ENCODE data around the gene PML.

Gene PML

GRCh38 chr15:74046275-74046674 lies 51.8 kb downstream of the PML start:
- no peak for ATAC-seq
- TF ChIP-seq RARB (CRISPR knock-in tag; IDR thresholded peaks at IDR 0.05) (no peak), ZNF565 (CRISPR knock-in tag; conservative IDR thresholded peaks at IDR 0.05; ENCODE audit: low read depth) (no peak), ZFP30 (CRISPR knock-in tag; IDR thresholded peaks at IDR 0.05) (no peak), BACH2 (CRISPR knock-in tag; IDR thresholded peaks at IDR 0.05; ENCODE audit: borderline replicate concordance) (no peak), ARNTL (CRISPR knock-in tag; IDR thresholded peaks at IDR 0.05; ENCODE audit: borderline replicate concordance, low read depth) (no peak), ZNF8 (CRISPR knock-in tag; IDR thresholded peaks at IDR 0.05) (no peak), PATZ1 (CRISPR knock-in tag; IDR thresholded peaks at IDR 0.05; ENCODE audit: borderline replicate concordance) (no peak), TCF4 (CRISPR knock-in tag; IDR thresholded peaks at IDR 0.05; ENCODE audit: borderline replicate concordance) (no peak), ESRRG (CRISPR knock-in tag; IDR thresholded peaks at IDR 0.05) (no peak), GLIS3 (CRISPR knock-in tag; IDR thresholded peaks at IDR 0.05) (no peak), CSRNP3 (CRISPR knock-in tag; IDR thresholded peaks at IDR 0.05) (no peak), SNAI2 (CRISPR knock-in tag; IDR thresholded peaks at IDR 0.05) (no peak), ISL1 (CRISPR knock-in tag; IDR thresholded peaks at IDR 0.05) (no peak), ZC3H10 (CRISPR knock-in tag; IDR thresholded peaks at IDR 0.05) (no peak), PPARA (CRISPR knock-in tag; IDR thresholded peaks at IDR 0.05; ENCODE audit: borderline replicate concordance) (no peak), ZFP3 (CRISPR knock-in tag; IDR thresholded peaks at IDR 0.05) (no peak)
- TF ChIP-seq, protein P1, sequence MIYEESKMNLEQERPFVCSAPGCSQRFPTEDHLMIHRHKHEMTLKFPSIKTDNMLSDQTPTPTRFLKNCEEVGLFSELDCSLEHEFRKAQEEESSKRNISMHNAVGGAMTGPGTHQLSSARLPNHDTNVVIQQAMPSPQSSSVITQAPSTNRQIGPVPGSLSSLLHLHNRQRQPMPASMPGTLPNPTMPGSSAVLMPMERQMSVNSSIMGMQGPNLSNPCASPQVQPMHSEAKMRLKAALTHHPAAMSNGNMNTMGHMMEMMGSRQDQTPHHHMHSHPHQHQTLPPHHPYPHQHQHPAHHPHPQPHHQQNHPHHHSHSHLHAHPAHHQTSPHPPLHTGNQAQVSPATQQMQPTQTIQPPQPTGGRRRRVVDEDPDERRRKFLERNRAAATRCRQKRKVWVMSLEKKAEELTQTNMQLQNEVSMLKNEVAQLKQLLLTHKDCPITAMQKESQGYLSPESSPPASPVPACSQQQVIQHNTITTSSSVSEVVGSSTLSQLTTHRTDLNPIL (CRISPR knock-in tag; IDR thresholded peaks at IDR 0.05; ENCODE audit: low read depth), result no peak
- TF ChIP-seq, protein P2, sequence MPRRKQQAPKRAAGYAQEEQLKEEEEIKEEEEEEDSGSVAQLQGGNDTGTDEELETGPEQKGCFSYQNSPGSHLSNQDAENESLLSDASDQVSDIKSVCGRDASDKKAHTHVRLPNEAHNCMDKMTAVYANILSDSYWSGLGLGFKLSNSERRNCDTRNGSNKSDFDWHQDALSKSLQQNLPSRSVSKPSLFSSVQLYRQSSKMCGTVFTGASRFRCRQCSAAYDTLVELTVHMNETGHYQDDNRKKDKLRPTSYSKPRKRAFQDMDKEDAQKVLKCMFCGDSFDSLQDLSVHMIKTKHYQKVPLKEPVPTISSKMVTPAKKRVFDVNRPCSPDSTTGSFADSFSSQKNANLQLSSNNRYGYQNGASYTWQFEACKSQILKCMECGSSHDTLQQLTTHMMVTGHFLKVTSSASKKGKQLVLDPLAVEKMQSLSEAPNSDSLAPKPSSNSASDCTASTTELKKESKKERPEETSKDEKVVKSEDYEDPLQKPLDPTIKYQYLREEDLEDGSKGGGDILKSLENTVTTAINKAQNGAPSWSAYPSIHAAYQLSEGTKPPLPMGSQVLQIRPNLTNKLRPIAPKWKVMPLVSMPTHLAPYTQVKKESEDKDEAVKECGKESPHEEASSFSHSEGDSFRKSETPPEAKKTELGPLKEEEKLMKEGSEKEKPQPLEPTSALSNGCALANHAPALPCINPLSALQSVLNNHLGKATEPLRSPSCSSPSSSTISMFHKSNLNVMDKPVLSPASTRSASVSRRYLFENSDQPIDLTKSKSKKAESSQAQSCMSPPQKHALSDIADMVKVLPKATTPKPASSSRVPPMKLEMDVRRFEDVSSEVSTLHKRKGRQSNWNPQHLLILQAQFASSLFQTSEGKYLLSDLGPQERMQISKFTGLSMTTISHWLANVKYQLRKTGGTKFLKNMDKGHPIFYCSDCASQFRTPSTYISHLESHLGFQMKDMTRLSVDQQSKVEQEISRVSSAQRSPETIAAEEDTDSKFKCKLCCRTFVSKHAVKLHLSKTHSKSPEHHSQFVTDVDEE (CRISPR knock-in tag; IDR thresholded peaks at IDR 0.05), result no peak
- TF ChIP-seq, protein P3, sequence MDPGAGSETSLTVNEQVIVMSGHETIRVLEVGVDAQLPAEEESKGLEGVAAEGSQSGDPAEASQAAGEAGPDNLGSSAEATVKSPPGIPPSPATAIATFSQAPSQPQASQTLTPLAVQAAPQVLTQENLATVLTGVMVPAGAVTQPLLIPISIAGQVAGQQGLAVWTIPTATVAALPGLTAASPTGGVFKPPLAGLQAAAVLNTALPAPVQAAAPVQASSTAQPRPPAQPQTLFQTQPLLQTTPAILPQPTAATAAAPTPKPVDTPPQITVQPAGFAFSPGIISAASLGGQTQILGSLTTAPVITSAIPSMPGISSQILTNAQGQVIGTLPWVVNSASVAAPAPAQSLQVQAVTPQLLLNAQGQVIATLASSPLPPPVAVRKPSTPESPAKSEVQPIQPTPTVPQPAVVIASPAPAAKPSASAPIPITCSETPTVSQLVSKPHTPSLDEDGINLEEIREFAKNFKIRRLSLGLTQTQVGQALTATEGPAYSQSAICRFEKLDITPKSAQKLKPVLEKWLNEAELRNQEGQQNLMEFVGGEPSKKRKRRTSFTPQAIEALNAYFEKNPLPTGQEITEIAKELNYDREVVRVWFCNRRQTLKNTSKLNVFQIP (CRISPR knock-in tag; IDR thresholded peaks at IDR 0.05; ENCODE audit: borderline replicate concordance, low read depth), result no peak

GRCh38 chr15:74050127-74050526 lies 55.6 kb downstream of the PML start:
- no peak for ATAC-seq
- TF ChIP-seq TCF4 (CRISPR knock-in tag; IDR thresholded peaks at IDR 0.05; ENCODE audit: borderline replicate concordance) (no peak), PPARA (CRISPR knock-in tag; IDR thresholded peaks at IDR 0.05; ENCODE audit: borderline replicate concordance) (no peak), ZNF70 (CRISPR knock-in tag; IDR thresholded peaks at IDR 0.05) (no peak), TOX (CRISPR knock-in tag; IDR thresholded peaks at IDR 0.05; ENCODE audit: borderline replicate concordance) (no peak)

DNA sequence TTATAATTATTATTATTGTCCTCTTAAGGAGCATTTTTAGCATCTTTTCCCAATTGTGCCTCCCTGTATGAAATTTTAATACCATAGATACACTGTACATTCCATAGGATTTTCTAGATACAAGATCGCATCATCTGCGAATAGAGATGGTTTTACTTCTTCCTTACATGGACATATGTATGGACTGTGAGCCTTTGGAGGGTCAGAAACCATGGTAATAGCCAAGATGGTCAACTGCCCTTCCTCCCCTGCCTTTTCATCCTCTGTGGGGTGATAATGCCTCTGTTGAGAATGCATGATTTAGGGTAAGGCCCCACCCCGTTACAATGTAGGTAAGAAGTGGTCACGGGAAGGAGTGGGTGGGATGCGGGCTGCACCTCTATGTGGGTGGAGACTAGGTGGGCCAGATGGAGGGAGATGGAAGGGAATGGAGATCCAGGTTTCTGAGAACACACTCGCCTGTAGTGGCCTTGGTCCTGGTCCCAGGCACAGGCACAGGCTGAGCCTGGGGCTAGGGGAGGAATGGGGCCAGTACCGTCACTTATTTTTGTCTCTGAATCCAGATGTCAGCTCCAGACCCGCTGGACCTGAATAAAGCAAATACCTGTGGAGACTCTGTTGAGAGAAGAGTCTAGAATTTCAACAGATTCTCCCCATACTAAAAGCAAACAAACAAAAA lies 56.2 kb downstream of the PML start:
- peak; percentile 28 for ATAC-seq
- no peak for TF ChIP-seq ESRRG (CRISPR knock-in tag; IDR thresholded peaks at IDR 0.05)
- no peak for TF ChIP-seq OSR1 (CRISPR knock-in tag; IDR thresholded peaks at IDR 0.05)
- no peak for TF ChIP-seq TOX (CRISPR knock-in tag; IDR thresholded peaks at IDR 0.05; ENCODE audit: borderline replicate concordance)
- TF ChIP-seq GLIS3 (CRISPR knock-in tag; IDR thresholded peaks at IDR 0.05), result no peak
- TF ChIP-seq CSDC2 (CRISPR knock-in tag; IDR thresholded peaks at IDR 0.05), result no peak
- TF ChIP-seq, protein P2 (CRISPR knock-in tag; IDR thresholded peaks at IDR 0.05), result no peak
- TF ChIP-seq PATZ1 (CRISPR knock-in tag; IDR thresholded peaks at IDR 0.05; ENCODE audit: borderline replicate concordance), result no peak
- no peak for TF ChIP-seq TCF4 (CRISPR knock-in tag; IDR thresholded peaks at IDR 0.05; ENCODE audit: borderline replicate concordance)
- no peak for TF ChIP-seq ISL1 (CRISPR knock-in tag; IDR thresholded peaks at IDR 0.05)
- TF ChIP-seq ARNTL (CRISPR knock-in tag; IDR thresholded peaks at IDR 0.05; ENCODE audit: borderline replicate concordance, low read depth), result no peak
